Caco-2 (cell line): ENCODE measurements around the gene NOP14. TPM values are rescaled to one million over a fixed set of nuclear protein-coding genes. Genes with fewer than 3 reads are reported as not detected.

ENCODE experiments used
- BruUV-seq: library from RNA; stranded (reverse); fragments of 400-500 nt; replicated peaks from 2 replicates; lab custom pipeline; 2021; lab: Mats Ljungman, UMichigan
- CTCF ChIA-PET: fragments of 300-600 bp; sonication (Branson Sonifier 250); formaldehyde crosslinking; loops from one replicate; lab custom pipeline; 2022; ENCODE audit warnings: antibody characterized with exemption; lab: Charles Lee
- POLR2A ChIA-PET: fragments of 300-600 bp; sonication (Branson Sonifier 250); formaldehyde crosslinking; loops from one replicate; lab custom pipeline; 2022; ENCODE audit warnings: antibody characterized with exemption; lab: Charles Lee
- DNase-seq, 2 experiments: peaks; one replicate each; pipeline versions ENCODE4 v3.0.0 to v3.0.0-alpha.2; 2020 to 2022
- H3K27me3 ChIP-seq: replicated peaks from 2 replicates; pipeline ENCODE4 v1.6.0; 2011; ENCODE audit warnings: low read length; ENCODE audit not compliant: control insufficient read depth, insufficient read depth
- H3K36me3 ChIP-seq: 2 replicates; pipeline ENCODE4 v1.5.1; 2011; ENCODE audit warnings: low read length; ENCODE audit not compliant: control insufficient read depth, insufficient read depth
- H3K4me1 ChIP-seq: fragments of 250-450 bp; sonication (Bioruptor Pico); 2 replicates; pipeline ENCODE4 v1.5.1; 2020; ENCODE audit warnings: mild to moderate bottlenecking
- H3K4me3 ChIP-seq: 2 replicates; pipeline ENCODE4 v1.5.1; 2011; ENCODE audit warnings: low read depth, mild to moderate bottlenecking, control low read depth, low read length
- H3K9me3 ChIP-seq: fragments of 250-450 bp; sonication (Bioruptor Pico); 2 replicates; pipeline ENCODE4 v1.5.1; 2020; ENCODE audit warnings: mild to moderate bottlenecking, moderate library complexity
- H3K27ac Mint-ChIP-seq: one replicate; pipeline ENCODE4 v1.8.0; 2022; ENCODE audit warnings: mixed read lengths; ENCODE audit not compliant: unreplicated experiment
- H3K27me3 Mint-ChIP-seq: one replicate; pipeline ENCODE4 v1.8.0; 2022; ENCODE audit warnings: mixed read lengths; ENCODE audit not compliant: insufficient read depth, unreplicated experiment
- H3K36me3 Mint-ChIP-seq: one replicate; pipeline ENCODE4 v1.8.0; 2022; ENCODE audit warnings: mild to moderate bottlenecking, mixed read lengths; ENCODE audit not compliant: insufficient read depth, unreplicated experiment
- H3K4me1 Mint-ChIP-seq: one replicate; pipeline ENCODE4 v1.8.0; 2022; ENCODE audit warnings: low read depth, mixed read lengths; ENCODE audit not compliant: unreplicated experiment
- H3K4me3 Mint-ChIP-seq: one replicate; pipeline ENCODE4 v1.8.0; 2022; ENCODE audit warnings: mild to moderate bottlenecking, moderate library complexity, mixed read lengths; ENCODE audit not compliant: unreplicated experiment
- H3K9me3 Mint-ChIP-seq: one replicate; pipeline ENCODE4 v1.8.0; 2022; ENCODE audit warnings: mixed read lengths; ENCODE audit not compliant: unreplicated experiment
- intact Hi-C: fragments of 100-400 bp; cut with micrococcal nuclease; formaldehyde crosslinking; loops from one replicate; pipeline ENCODE4 v1.10.0; 2022; ENCODE audit not compliant: unreplicated experiment
- total RNA-seq: library from RNA; stranded (reverse); gene quantifications from 2 replicates; pipeline ENCODE4 v1.2.3, GENCODE V29; 2022
- TF ChIP-seq, protein P1 (sequence below), 2 experiments: fragments of 200-600 bp in 1 of 2; IDR thresholded peaks; 1 replicate in 1 of 2; 2 replicates in 1 of 2; pipeline versions ENCODE4 v1.5.1 to v1.8.0; 2011 to 2022; ENCODE audit warnings: antibody characterized with exemption in 1 of 2, control low read depth in 1 of 2, inconsistent platforms in 1 of 2, low read depth in 1 of 2, low read length in 1 of 2, mild to moderate bottlenecking in 1 of 2, moderate library complexity in 1 of 2; ENCODE audit not compliant: insufficient read depth in 1 of 2, severe bottlenecking in 1 of 2, unreplicated experiment in 1 of 2

Gene NOP14
- total RNA-seq, 1 experiment from 2014 or later: 55.2 TPM

DNA sequence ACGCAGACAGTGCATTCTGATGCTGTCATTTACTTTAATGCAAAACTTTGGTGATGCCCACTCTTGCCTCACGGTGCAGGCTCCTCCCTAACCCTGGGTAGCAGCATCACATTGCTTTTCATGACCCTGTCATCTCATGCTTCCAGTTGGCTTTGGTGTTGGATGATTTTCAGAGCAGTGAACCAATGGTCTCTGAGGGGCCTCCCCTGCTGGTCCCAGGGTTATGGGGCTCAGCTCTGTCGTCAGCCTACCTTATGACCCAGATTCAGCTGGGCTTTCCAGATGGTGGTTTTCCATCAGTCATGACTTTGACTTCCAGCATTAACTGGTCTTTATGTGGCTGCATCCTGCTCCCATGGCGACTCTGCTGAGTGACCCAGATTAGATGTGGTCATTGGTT, 56.0 kb downstream of the NOP14 start:
- intact Hi-C loops: loop anchor here (5.0 kb wide), 1 partner anchor 45 kb away; no protein-coding TSS in a partner anchor
- Histone ChIP-seq H3K36me3 (peaks cover 9% of the 10 kb centered on the region), H3K4me3 (no peak overlapping the region), H3K27me3 (no peaks in the 10 kb centered on the region), H3K9me3 (no peaks in the 10 kb centered on the region), H3K4me1 (peaks cover 22% of the 10 kb centered on the region)
- CTCF ChIA-PET: no interaction called here
- POLR2A ChIA-PET: no interaction called here
- peak overlapping the region; percentile 64 for H3K27ac Mint-ChIP-seq
- peaks cover 88% of the 10 kb centered on the region for H3K36me3 Mint-ChIP-seq
- TF ChIP-seq, protein P1, sequence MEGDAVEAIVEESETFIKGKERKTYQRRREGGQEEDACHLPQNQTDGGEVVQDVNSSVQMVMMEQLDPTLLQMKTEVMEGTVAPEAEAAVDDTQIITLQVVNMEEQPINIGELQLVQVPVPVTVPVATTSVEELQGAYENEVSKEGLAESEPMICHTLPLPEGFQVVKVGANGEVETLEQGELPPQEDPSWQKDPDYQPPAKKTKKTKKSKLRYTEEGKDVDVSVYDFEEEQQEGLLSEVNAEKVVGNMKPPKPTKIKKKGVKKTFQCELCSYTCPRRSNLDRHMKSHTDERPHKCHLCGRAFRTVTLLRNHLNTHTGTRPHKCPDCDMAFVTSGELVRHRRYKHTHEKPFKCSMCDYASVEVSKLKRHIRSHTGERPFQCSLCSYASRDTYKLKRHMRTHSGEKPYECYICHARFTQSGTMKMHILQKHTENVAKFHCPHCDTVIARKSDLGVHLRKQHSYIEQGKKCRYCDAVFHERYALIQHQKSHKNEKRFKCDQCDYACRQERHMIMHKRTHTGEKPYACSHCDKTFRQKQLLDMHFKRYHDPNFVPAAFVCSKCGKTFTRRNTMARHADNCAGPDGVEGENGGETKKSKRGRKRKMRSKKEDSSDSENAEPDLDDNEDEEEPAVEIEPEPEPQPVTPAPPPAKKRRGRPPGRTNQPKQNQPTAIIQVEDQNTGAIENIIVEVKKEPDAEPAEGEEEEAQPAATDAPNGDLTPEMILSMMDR (IDR thresholded peaks at IDR 0.05; ENCODE audit: insufficient read depth in 1 of 2, low read depth in 1 of 2, low read length in 1 of 2, severe bottlenecking in 1 of 2, unreplicated experiment in 1 of 2): no peak
- no peak for DNase-seq
- H3K27me3 Mint-ChIP-seq: no peaks in the 10 kb centered on the region
- H3K9me3 Mint-ChIP-seq: no peaks in the 10 kb centered on the region
- BruUV-seq: no TSS peak
- H3K4me3 Mint-ChIP-seq: peak overlapping the region; percentile 42
- peaks cover 11% of the 10 kb centered on the region for H3K4me1 Mint-ChIP-seq

DNA sequence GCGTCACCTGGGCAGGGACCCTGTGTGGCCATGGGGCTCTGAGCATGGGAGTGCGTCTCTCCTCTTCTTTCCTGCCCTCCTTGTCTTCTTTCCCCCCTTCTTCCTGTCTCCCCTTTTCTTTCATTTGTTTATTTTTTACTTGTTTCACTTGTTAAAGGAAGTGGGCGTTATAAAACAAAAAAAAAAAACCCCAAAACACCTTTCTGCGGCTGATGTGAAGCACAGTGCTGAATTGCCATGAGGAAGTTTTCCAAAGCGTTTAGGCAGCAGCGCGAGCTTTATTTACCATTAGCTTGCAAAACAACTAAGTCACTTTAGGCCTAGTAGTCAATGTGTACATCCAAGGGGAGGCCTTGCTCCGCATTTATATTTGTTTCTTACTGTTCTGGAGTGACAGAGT, 57.0 kb downstream of the NOP14 start:
- intact Hi-C loops: loop anchor here (5.0 kb wide), 1 partner anchor 44 kb away; no protein-coding TSS in a partner anchor
- no peaks in the 10 kb centered on the region for H3K27me3 ChIP-seq
- Mint-ChIP-seq H3K4me3 (no peak overlapping the region), H3K27ac (no peak overlapping the region), H3K36me3 (peaks cover 89% of the 10 kb centered on the region), H3K9me3 (no peaks in the 10 kb centered on the region), H3K27me3 (no peaks in the 10 kb centered on the region), H3K4me1 (peaks cover 11% of the 10 kb centered on the region)
- ChIA-PET CTCF (no interaction called here), POLR2A (no interaction called here)
- BruUV-seq: no TSS peak
- TF ChIP-seq, protein P1 (IDR thresholded peaks at IDR 0.05; ENCODE audit: insufficient read depth in 1 of 2, low read depth in 1 of 2, low read length in 1 of 2, severe bottlenecking in 1 of 2, unreplicated experiment in 1 of 2): no peak
- peaks cover 3% of the 10 kb centered on the region for H3K36me3 ChIP-seq
- H3K4me3 ChIP-seq: no peak overlapping the region
- peaks cover 22% of the 10 kb centered on the region for H3K4me1 ChIP-seq
- H3K9me3 ChIP-seq: no peaks in the 10 kb centered on the region
- DNase-seq: no peak

DNA sequence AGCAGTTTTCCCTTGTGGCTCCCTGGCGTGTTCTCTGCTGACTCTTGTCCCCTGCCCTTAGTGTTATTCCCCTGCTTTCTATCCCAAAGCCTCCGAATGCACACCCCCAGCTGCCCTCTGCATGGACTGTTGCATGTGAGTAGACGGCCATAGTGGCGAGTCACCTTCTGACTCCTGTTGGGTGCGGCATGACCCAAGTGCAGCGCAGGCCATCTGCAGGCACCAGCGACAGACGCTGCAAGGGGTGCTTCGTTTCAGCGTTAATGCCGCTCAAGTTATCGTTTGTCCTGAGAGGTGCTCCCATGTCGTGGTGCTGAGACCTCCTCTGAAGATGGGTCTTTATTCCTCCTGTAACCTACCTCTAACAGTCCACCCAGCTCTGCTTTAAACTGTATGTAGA, 57.7 kb downstream of the NOP14 start:
- H3K4me3 Mint-ChIP-seq: no peak overlapping the region
- no peak overlapping the region for H3K27ac Mint-ChIP-seq
- no peaks in the 10 kb centered on the region for H3K27me3 Mint-ChIP-seq
- no peaks in the 10 kb centered on the region for H3K9me3 Mint-ChIP-seq
- peaks cover 11% of the 10 kb centered on the region for H3K4me1 Mint-ChIP-seq
- intact Hi-C loops: loop anchor here (5.0 kb wide), 1 partner anchor 43 kb away; no protein-coding TSS in a partner anchor
- TF ChIP-seq, protein P1 (IDR thresholded peaks at IDR 0.05; ENCODE audit: insufficient read depth in 1 of 2, low read depth in 1 of 2, low read length in 1 of 2, severe bottlenecking in 1 of 2, unreplicated experiment in 1 of 2): no peak
- Histone ChIP-seq H3K9me3 (no peaks in the 10 kb centered on the region), H3K27me3 (no peaks in the 10 kb centered on the region), H3K36me3 (peaks cover 3% of the 10 kb centered on the region), H3K4me1 (peaks cover 22% of the 10 kb centered on the region), H3K4me3 (no peak overlapping the region)
- peaks cover 89% of the 10 kb centered on the region for H3K36me3 Mint-ChIP-seq
- DNase-seq: no peak
- ChIA-PET CTCF (no interaction called here), POLR2A (no interaction called here)
- no TSS peak for BruUV-seq
